GM21447 (cell line): Measurements from ENCODE around the gene NUDC.
"Not testable (repeated sequence)": the region's sequence is repeated elsewhere in the genome, so short reads cannot be mapped to it uniquely, and the experiment has no call there.

Experiments
- ATAC-seq: cut with Tn5 transposase; IDR thresholded peaks from one replicate; pipeline ENCODE4 v1.9.1; 2021; ENCODE audit not compliant: unreplicated experiment

Gene NUDC

DNA sequence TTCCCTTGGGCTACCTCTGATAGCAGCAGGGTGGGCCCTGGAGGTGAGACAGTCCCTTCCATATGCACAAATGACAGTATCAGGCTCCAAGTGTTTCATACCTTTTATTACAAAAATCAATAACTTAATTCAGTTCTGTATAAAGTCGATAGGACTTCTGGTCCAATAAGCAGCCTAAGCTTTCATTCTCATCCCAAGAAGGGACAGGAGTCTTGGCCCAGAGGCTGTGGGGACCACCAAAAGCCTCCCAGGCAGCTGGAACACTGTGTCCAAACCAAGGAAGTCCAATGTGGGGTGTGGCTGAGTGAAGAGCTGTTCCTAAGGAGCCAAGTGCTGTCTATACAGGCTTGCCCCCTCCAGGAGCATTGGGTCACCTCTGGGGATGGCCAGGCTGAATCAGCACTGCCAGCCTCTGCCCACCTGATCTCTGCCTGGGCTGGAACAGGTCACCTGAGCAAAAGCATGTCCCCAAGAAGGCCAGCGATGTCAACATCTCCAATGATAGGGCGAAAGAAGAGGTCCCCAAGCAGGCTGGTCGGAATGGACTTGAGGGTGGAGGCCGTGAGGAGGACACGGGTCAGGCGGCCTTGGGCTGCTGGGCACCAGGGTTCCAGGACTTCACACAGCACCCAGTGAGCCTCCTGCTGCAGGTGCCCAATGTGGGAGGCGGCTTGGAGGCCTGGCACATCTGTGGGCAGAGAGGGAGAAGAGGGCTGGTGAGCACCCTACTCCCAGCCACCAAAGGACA is 10.0 kb upstream of the NUDC start:
- ATAC-seq = no peak

DNA sequence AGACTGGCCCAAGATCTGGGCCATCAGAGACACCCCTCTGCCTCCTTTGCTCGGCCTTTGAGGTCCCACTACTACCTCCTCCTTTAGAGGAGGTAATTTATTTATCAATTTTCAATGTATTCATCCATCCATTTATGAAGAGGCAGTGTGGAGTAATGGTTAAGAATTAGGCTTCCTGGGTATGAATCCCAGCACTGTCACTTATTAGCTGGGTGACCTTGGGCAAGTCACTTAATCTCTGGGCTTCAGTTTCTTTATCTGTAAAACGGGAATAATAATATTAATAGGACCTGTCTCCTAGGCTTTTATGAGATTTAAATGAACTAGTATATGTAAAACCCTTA is 9.4 kb upstream of the NUDC start:
- no peak for ATAC-seq

DNA sequence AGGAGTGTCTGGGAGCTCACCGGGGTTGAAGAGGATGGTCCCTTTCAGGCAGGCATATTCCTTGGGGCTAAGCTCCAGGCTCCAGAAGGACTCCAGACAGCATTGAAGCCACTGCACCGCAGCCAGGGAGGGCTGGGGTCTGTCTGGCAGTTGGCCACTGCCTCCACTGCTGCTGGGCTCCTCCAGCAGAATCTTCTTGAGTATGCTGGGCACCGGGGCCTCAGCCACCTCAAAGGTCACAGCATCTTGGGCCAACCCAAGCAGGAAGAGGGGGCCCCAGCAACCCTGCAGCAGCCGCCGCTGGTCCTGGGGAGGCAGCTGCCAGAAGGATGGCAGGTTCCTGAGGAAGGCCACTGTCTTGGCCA is 8.2 kb upstream of the NUDC start:
- ATAC-seq = no peak

DNA sequence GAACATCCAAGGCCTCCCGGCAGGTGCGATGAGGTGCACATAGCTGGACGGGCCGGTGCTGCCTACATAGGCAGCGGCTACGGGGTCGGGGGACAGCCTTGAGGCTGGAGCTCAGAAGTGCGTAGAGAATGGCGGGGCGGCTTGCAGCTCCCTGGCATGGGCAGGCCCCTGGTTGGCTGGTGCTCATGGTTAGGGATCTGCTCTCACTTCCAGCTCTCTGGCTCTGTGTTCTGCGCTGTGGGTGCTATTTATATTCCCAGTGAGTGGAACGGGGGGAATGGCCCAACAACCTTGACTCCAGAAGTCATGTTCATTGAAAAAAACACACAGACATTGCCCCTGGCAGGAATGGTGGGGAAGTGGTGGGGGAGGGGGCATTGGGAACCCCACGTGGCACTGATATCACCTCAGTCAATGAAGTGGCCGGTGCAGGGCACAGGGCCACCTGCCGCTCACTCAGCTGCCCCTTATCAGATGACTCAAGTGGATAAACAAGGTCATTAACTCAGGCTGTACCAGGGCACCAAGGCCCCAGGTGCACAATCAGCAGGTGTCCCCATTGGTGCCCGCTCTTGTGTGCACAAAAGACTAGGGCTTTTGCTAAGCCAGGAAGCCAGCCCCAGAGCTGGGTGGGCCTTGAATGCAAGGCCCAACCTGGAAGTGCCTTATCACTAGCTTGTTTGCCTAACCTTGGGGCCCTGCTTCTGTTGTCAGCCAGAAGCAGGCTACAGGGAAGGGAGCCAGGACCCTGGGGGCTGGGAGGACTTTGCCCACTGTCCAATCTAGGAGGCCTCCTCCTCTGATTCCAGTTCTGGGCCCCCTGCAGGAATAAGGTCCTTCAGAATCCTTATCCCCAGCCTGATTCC is 7.6 kb upstream of the NUDC start, which contains the start of gene NR0B2:
NR0B2 (minus strand) TSS at position 222 of the 866 bp plus-strand sequence; CDS start at position 187, 35 bp downstream.
- ATAC-seq = no peak

DNA sequence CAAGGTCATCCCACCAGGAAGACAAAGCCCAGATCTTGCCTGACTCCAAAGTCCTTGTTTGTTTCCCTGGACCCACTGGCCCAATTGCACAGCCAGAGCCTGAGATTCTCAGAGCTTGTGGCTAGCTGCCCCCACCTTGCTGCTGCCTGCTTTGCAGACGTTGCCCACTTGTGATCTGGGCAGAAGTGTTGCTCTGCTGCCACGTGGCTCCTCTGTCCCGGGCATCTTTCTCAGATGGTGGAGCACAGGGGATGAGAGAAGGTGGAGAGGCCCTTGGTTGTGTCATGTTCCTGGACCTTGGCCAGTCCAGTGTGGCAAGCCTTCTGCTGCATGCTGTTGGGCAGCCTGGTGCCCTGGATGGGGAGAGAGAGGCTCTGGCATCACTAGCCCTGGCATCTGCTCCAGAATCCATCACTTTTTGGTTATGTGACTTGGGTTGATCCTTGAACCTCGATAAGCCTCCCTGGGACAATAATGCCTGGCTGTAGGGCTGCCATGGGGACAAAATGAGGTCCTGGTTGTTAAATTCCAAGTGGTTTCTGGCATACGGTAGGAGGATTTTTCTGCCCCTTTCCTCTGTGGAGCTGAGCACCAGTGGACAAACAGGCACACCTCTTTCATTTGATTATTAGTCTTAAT is 6.2 kb upstream of the NUDC start:
- no peak for ATAC-seq

DNA sequence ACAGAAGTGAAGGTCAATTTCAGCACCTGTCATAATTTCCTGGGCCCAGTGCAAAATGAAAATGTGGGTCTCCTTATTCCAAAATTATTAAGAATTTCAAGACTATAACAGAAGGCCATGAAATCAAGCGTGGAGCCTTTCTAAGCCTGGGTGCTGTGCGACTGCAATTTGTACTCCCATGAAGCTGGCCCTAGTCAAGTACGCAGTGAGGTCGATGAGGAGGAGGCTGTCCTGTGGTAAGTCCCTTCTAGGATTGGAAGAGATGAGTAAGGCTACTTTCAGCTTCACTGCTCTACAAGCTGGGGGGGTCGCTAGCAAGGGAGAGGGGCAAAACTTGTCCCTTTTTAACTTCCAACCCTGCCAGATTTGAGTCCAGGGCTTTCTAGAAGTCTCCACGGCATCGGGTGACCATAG is 410 bp upstream of the NUDC start:
- ATAC-seq = peak; percentile 27

DNA sequence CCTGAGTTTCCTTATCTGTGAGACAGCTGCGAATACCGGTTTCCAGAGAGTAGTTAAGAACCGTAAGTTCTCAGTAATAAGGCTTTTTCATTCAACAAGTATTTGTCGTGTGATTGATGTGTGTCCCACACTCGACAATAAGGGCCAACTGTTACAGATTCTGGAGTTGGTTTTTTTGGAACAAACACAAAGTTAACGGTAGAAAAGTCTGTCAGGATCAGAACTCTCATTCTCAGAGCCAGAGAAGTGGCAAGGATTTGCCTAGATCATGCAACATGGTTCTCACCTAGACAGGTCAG is 837 bp downstream of the NUDC start:
- no peak for ATAC-seq

DNA sequence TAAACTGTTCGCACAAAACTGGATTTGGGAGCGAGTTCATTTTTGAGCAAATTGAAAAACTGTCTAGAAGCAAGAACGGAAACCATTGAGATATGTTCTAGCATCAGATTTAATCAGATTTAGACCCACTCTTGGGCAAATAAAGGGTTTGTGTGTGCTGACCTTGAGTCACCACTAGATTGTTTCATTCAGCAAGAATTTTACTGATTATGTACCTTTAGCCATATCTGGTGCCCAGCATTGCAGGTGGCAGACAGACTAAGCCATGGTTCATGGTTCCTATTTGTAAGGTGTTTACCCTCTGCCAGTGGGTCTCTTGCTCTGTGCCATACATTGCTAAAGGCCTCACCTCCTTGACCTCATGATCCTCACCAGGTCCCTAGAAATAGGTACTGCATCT is 1.4 kb downstream of the NUDC start:
- ATAC-seq = no peak

DNA sequence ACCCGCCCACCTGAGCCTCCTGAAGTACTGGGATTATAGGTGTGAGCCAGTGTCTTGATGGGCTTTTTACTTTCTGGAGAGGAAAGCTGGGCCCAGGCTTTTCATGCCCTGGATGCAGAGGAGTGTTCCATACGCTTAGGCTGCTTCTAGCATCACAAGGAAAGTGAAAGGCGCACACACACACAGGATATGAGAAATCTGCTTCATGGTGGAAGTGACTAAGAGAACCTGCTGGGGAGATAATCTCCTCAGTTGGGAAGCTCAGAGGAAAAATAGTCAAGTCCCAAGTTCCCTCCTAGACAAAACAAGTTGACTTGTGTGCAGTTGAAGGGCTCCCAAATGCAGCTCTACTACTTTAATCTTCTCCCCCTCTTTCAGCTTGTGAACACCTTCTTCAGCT is 2.2 kb downstream of the NUDC start:
- ATAC-seq = no peak

DNA sequence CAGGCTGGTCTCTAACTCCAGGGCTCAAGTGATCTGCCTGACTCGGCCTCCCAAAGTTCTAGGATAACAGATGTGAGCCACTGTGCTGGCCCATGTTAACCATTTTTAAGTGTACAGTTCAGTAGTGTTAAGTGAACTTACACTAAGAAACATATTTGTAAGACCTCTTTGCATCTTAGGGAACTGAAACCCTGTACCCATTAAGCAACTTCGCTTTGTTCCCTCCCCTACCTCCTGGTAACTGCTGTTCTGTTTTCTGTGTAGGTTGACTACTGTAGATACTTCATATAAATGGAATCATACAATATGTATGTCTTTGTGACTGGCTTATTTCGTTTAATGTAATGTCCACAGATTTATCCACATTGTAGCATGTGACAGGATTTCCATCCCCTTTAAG is 11.0 kb downstream of the NUDC start:
- ATAC-seq = no peak

DNA sequence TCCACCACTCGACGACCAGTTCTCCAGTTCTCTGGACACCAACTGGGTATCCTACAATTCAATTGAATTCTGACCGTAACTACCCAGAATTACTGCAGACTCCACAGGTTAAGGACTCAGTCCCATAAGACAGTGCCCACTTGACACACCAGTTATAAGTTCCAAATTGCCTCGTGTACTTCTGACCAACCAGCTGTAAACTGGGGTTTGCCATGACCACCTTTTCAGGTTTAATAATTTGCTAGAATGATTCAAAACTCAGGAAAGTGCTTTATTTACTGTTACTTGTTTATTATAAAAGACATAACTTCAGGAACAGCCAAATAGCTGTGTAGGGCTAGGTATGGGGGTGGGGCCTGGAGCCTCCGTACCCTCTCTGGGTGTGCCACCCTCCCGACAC is 15.3 kb downstream of the NUDC start:
- no peak for ATAC-seq

DNA sequence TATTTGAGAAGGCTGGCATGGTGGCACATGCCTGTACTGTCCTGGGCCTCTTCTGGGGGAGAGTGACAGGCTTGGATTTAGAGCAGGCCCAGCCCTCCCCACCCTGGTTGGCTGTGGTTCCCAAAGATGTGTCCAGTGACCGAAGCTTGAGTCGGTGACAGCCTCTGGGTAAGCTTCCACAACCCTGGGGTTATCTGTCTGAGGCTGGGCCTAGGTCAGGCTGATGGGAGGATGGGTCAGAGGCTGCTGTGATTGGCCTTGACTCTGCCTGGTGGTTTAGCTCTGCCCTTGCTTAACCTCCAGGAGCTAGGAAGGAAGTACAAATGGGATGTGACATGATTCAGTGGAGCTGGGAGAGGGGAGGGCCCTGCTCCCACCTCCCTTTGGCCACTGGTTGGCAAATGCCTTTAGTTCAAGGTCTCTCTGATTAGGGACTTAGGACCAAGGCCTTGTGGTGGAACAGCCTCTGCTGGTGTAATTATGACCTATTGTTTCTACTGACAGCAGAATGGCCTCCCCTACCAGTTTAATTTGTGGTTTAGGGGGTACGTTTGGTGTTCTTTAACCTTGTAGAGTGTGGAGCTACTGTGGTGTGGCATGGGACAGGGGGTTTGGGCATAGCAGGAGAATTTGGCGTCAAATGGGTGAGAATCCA is 16.6 kb downstream of the NUDC start:
- no peak for ATAC-seq

DNA sequence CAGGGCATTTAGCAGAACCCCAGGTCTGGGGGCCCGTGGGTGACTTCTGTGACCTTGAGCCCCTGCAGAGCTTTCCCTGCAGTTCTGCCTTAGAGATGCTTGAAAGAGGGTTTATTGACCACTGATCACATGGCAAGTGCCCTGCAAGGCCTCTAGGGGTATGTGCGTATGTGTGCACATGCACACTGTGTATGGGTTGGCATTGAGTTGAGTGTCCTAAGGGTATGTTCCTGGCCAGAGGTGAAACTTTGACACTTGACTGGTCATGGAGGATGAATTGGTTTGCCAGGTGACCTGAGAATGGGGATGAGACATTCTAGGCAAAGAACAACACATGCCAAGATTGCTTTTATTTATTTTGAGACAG is 17.1 kb downstream of the NUDC start:
- no peak for ATAC-seq

DNA sequence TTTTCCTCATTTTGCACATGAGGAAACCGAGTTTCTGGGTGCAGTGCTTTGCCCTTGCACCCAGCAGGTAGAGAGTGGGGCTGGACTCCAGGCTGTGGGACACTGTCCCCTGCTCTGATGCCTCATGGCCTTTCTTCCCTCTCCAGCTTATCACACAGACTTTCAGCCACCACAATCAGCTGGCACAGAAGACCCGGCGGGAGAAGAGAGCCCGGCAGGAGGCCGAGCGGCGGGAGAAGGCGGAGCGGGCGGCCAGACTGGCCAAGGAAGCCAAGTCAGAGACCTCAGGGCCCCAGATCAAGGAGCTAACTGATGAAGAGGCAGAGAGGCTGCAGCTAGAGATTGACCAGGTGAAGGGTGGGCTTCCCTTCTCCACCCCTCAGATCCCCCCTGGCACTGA is 19.8 kb downstream of the NUDC start:
- ATAC-seq = no peak

DNA sequence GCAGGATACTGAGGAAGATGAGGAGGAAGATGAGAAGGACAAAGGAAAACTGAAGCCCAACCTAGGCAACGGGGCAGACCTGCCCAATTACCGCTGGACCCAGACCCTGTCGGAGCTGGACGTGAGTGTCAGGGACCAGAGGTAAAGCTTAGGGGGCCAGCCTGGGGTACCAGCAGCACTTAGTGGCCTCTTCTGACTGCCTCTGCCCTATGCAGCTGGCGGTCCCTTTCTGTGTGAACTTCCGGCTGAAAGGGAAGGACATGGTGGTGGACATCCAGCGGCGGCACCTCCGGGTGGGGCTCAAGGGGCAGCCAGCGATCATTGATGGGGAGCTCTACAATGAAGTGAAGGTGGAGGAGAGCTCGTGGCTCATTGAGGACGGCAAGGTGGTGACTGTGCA is 21.1 kb downstream of the NUDC start:
- ATAC-seq = no peak

DNA sequence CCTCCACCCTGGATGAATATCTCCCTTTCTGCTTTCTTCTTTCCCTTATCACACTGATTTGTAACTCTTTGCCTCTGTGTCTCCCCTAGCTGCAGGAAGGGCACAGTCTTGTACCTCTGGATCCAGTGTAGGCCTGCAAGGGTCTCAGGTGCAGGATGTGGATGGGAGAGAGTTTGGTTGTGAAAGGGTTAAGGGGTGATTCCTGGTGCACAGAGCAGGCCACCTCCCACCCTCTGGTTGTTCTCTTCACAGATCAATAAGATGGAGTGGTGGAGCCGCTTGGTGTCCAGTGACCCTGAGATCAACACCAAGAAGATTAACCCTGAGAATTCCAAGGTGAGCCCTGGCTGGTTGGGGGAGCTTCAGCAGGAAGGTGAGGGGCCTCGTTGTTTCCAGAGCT is 23.6 kb downstream of the NUDC start:
- no peak for ATAC-seq

DNA sequence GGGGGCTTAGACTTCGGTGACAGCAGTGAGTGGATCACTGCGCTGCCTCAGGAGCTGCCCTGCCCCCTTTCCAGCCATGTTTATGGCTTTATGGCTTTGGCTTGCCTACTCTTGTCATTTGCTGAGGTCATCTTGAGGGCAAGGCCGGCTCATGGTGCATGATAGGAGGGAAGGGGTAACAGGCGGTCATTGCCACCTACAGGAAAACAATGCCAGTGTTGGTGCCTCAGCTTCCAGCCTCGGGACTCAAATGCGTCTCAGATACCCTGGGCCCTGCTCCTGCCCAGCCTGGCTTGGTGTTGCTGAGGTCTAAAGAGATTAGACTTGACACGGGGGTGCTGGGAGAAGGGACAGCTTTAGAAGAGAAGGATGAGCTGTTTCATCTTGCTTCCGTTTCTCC is 24.2 kb downstream of the NUDC start:
- no peak for ATAC-seq

DNA sequence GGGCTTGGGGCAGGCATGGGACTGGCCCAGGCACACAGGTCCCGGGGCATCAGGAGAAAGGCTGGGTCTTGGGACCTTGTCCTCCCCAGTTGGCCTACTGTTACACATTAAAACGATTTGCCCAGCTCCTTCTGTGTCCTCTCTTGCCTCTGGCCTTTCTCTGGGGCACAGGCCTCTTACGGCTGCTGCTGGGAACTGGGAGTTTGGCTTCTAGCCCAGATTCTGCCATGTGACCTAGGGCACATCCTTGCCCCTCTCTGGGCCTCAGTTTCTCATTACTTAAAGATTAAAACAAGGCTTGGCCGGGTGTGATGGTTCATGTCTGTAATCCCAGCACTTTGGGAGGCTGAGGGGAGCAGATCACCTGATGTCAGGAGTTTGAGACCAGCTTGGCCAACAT is 24.7 kb downstream of the NUDC start:
- no peak for ATAC-seq

DNA sequence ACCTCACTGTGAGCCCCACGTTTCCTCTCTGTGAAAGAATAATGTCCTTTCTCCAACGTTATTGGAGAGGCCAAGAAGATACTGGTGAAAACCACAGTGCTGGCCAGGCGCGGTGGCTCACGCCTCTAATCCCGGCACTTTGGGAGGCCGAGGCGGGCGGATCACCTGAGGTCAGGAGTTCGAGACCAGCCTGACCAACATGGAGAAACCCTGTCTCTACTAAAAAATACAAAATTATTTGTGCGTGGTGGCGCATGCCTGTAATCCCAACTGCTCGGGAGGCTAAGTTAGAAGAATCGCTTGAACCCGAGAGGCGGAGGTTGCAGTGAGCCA is 27.1 kb downstream of the NUDC start:
- ATAC-seq = not testable (repeated sequence)

DNA sequence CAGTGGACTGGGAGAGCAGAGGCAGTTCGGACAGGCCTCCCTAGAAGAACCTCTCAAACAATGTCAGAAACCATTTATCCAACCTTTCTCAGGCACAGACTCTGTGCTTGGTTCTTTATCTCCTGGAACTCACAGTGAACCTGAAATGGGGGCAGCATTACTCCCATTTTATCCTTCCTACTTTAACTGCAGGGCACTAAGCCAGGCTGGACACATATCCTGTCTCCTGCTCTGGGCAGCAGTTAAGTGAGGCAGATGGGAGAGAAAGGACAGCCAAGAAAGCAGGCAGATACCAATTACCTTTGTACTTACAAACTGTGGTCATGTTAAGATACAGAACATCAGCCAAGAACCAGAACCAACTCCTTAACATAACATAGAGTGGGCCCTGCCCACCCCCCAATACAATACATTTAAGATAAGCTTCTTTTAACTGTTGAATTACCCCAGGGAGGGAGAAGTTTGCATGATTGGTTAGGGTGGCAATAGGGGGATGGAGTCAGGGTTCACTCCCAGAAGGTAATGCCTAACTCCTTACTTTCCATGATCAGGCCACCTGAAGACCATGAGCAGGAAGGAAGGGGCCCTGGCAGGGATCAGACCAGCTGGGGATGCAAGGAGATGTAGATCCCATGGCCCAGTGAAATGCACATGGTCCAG is 27.9 kb downstream of the NUDC start:
- ATAC-seq = no peak

DNA sequence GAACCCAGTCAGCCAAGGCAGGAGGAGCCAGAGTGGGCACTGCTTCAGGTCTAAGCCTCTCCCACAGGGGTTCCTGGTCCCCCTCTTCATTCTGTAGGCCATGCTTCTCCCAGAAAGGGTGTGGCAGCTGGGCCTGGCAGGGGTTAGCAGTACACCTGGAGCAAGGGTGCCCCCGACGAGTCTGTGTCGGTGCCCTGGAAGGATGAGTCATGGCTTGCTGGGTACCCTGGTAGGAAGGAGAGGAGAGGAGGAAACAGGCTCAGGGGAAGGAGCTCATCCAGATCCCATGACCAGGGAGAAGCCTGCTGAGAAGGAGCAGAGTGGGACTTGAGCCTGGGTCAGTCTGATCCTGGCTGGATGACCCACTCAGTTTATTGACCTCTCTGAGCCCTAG is 28.4 kb downstream of the NUDC start:
- ATAC-seq = no peak
